H9 (cell line): ENCODE results near the gene SLC1A5. TPM values are rescaled to one million over a fixed set of nuclear protein-coding genes. Genes with fewer than 3 reads are reported as not detected.

Experiments
- DNase-seq: peaks from one replicate; pipeline ENCODE4 v3.0.0-alpha.2; 2017
- H2AFZ ChIP-seq: one replicate; pipeline ENCODE4 v1.6.1; 2013; ENCODE audit warnings: mild to moderate bottlenecking, low read length, control low read depth, moderate library complexity
- H2AK5ac ChIP-seq: 2 replicates; pipeline ENCODE4 v1.6.1; 2013; ENCODE audit warnings: low read length, control low read depth, mixed read lengths; ENCODE audit not compliant: insufficient read length
- H2BK120ac ChIP-seq: one replicate; pipeline ENCODE4 v1.6.1; 2013; ENCODE audit warnings: low read depth, mild to moderate bottlenecking, low read length, control low read depth, inconsistent platforms; ENCODE audit not compliant: poor library complexity, severe bottlenecking
- H2BK12ac ChIP-seq: 2 replicates; pipeline ENCODE4 v1.6.1; 2013; ENCODE audit warnings: low read length, control low read depth, mixed read lengths, low read depth; ENCODE audit not compliant: insufficient read length
- H2BK15ac ChIP-seq: 2 replicates; pipeline ENCODE4 v1.6.1; 2013; ENCODE audit warnings: low read depth, low read length, control low read depth
- H2BK20ac ChIP-seq: one replicate; pipeline ENCODE4 v1.6.1; 2013; ENCODE audit warnings: low read depth, mild to moderate bottlenecking, low read length, control low read depth, inconsistent platforms; ENCODE audit not compliant: poor library complexity, severe bottlenecking
- H2BK5ac ChIP-seq: 2 replicates; pipeline ENCODE4 v1.6.1; 2013; ENCODE audit warnings: low read length, control low read depth, mixed read lengths; ENCODE audit not compliant: insufficient read length
- H3K14ac ChIP-seq: 2 replicates; pipeline ENCODE4 v1.6.1; 2013; ENCODE audit warnings: low read length, control low read depth; ENCODE audit not compliant: insufficient read depth
- H3K18ac ChIP-seq: 2 replicates; pipeline ENCODE4 v1.6.1; 2013; ENCODE audit warnings: low read depth, mild to moderate bottlenecking, mixed read lengths, low read length, control low read depth; ENCODE audit not compliant: insufficient read length
- H3K23ac ChIP-seq: 2 replicates; pipeline ENCODE4 v1.6.1; 2013; ENCODE audit warnings: low read length, control low read depth, mixed read lengths, low read depth; ENCODE audit not compliant: insufficient read length
- H3K23me2 ChIP-seq: 2 replicates; pipeline ENCODE4 v1.6.1; 2013; ENCODE audit warnings: low read depth, mild to moderate bottlenecking, mixed read lengths, low read length, control low read depth; ENCODE audit not compliant: insufficient read length, poor library complexity, severe bottlenecking
- H3K27ac ChIP-seq: 2 replicates; pipeline ENCODE4 v1.5.1; 2013; ENCODE audit warnings: low read length, control low read depth, mixed read lengths, low read depth; ENCODE audit not compliant: insufficient read length
- H3K27me3 ChIP-seq: 2 replicates; pipeline ENCODE4 v1.6.1; 2013; ENCODE audit warnings: low read length, control low read depth, inconsistent platforms; ENCODE audit not compliant: insufficient read depth
- H3K4ac ChIP-seq: 2 replicates; pipeline ENCODE4 v1.6.1; 2013; ENCODE audit warnings: low read depth, mild to moderate bottlenecking, control low read depth, inconsistent platforms, low read length, moderate library complexity
- H3K4me1 ChIP-seq: 2 replicates; pipeline ENCODE4 v1.6.1; 2013; ENCODE audit warnings: low read length, control low read depth, inconsistent platforms; ENCODE audit not compliant: insufficient read depth
- H3K4me2 ChIP-seq: 2 replicates; pipeline ENCODE4 v1.6.1; 2013; ENCODE audit warnings: low read length, control low read depth, mixed read lengths; ENCODE audit not compliant: insufficient read length, insufficient read depth
- H3K56ac ChIP-seq: 2 replicates; pipeline ENCODE4 v1.6.1; 2013; ENCODE audit warnings: low read depth, mild to moderate bottlenecking, mixed read lengths, low read length, control low read depth; ENCODE audit not compliant: insufficient read length
- H3K79me1 ChIP-seq: 2 replicates; pipeline ENCODE4 v1.6.1; 2013; ENCODE audit warnings: low read depth, mild to moderate bottlenecking, moderate library complexity, low read length, control low read depth, inconsistent platforms; ENCODE audit not compliant: insufficient read depth, poor library complexity, severe bottlenecking
- H3K79me2 ChIP-seq: 2 replicates; pipeline ENCODE4 v1.6.1; 2013; ENCODE audit warnings: low read length, control low read depth, inconsistent platforms; ENCODE audit not compliant: insufficient read depth
- H3K9ac ChIP-seq: 2 replicates; pipeline ENCODE4 v1.6.1; 2013; ENCODE audit warnings: low read length, control low read depth, mixed read lengths; ENCODE audit not compliant: insufficient read length; ENCODE audit errors: extremely low read depth
- H3K9me3 ChIP-seq: one replicate; pipeline ENCODE4 v1.6.1; 2013; ENCODE audit warnings: low read depth, low read length, inconsistent platforms; ENCODE audit not compliant: control insufficient read depth
- H3T11ph ChIP-seq: one replicate; pipeline ENCODE4 v1.6.1; 2013; ENCODE audit warnings: mild to moderate bottlenecking, low read length, control low read depth, inconsistent platforms
- H4K20me1 ChIP-seq: one replicate; pipeline ENCODE4 v1.6.1; 2013; ENCODE audit not compliant: control insufficient read depth, insufficient read length, insufficient read depth
- H4K5ac ChIP-seq: 2 replicates; pipeline ENCODE4 v1.6.1; 2013; ENCODE audit warnings: low read depth, mild to moderate bottlenecking, mixed read lengths, low read length, control low read depth; ENCODE audit not compliant: insufficient read length
- H4K8ac ChIP-seq: replicated peaks from 2 replicates; pipeline ENCODE4 v1.6.1; 2013; ENCODE audit warnings: low read length, control low read depth, mixed read lengths, low read depth; ENCODE audit not compliant: insufficient read length
- H4K91ac ChIP-seq: 2 replicates; pipeline ENCODE4 v1.6.1; 2013; ENCODE audit warnings: low read depth, mild to moderate bottlenecking, moderate library complexity, mixed read lengths, low read length, control low read depth; ENCODE audit not compliant: insufficient read length
- H3K27ac Mint-ChIP-seq, 3 experiments: 2 replicates in 2 of 3; 3 replicates in 1 of 3; pipeline ENCODE4 v1.8.0; 2020 to 2021; ENCODE audit warnings: mixed read lengths in 3 of 3, mild to moderate bottlenecking in 1 of 3, moderate library complexity in 1 of 3
- H3K27me3 Mint-ChIP-seq: 2 replicates; pipeline ENCODE4 v1.8.0; 2021; ENCODE audit warnings: low read depth, mild to moderate bottlenecking, moderate library complexity, mixed read lengths
- H3K36me3 Mint-ChIP-seq, 3 experiments: 2 replicates in 2 of 3; 3 replicates in 1 of 3; pipeline ENCODE4 v1.8.0; 2020 to 2021; ENCODE audit warnings: low read depth in 3 of 3, mixed read lengths in 3 of 3; ENCODE audit not compliant: insufficient read depth in 1 of 3
- H3K4me1 Mint-ChIP-seq, 2 experiments: 2 replicates each; pipeline ENCODE4 v1.8.0; 2020; ENCODE audit warnings: mixed read lengths in 2 of 2
- H3K4me3 Mint-ChIP-seq, 2 experiments: 2 replicates in 1 of 2; 3 replicates in 1 of 2; pipeline ENCODE4 v1.8.0; 2020 to 2021; ENCODE audit warnings: mild to moderate bottlenecking in 2 of 2, mixed read lengths in 2 of 2, moderate library complexity in 1 of 2
- H3K9me3 Mint-ChIP-seq, 2 experiments: 2 replicates in 1 of 2; 3 replicates in 1 of 2; pipeline ENCODE4 v1.8.0; 2020; ENCODE audit warnings: mild to moderate bottlenecking in 2 of 2, mixed read lengths in 2 of 2, moderate library complexity in 1 of 2
- WGBS: extraction: QIAGEN DNeasy Blood & Tissue Kit; methylation state at CpG from one replicate; pipeline ENCODE4 v1.1.7; 2013; ENCODE audit warnings: missing lambda C conversion rate, low lambda C conversion rate, mixed read lengths; ENCODE audit not compliant: insufficient read length; ENCODE audit errors: extremely low coverage; 5-methylcytosine and 5-hydroxymethylcytosine counted together
- total RNA-seq: library from RNA; stranded (reverse); gene quantifications from 2 replicates; pipeline ENCODE4 v1.2.1, GENCODE V29; 2021
- TF ChIP-seq, protein P1 (sequence below): fragments of 200-600 bp; sonication (generic); conservative IDR thresholded peaks from 3 replicates; pipeline ENCODE4 v1.8.0; 2021; ENCODE audit warnings: antibody characterized with exemption, mild to moderate bottlenecking

Gene SLC1A5
- total RNA-seq, 1 experiment from 2014 or later: 258 TPM

DNA sequence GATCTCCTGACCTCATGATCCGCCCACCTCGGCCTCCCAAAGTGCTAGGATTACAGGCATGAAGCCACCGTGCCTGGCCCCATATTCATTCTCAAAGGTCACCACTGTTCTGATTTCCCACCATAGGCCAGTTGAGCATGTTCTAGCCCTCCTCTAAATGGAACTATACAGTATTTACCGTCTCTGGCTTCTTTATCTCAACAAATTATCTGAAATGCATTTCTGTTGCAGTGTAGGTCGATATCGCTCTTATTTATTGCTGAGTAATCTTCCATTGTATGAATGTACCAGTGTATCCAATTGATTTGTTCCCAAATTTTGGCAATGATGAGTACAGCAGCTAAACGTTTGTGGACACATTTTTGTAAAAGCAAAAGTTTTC lies 15.4 kb downstream of the SLC1A5 start:
- Mint-ChIP-seq H3K9me3 (no peaks in the 10 kb centered on the region; a peak in 1 of 5 replicates), H3K36me3 (peaks cover 30 to 45% (median 32%) of the 10 kb centered on the region in 3 experiments), H3K27me3 (no peaks in the 10 kb centered on the region), H3K4me3 (no peak overlapping the region), H3K27ac (no peak overlapping the region; a peak in 1 of 7 replicates), H3K4me1 (peaks cover 6 to 11% of the 10 kb centered on the region in 2 experiments; a peak in 2 of 4 replicates)
- Histone ChIP-seq H3K9me3 (no peaks in the 10 kb centered on the region), H2BK120ac (no peak overlapping the region), H3K18ac (no peak overlapping the region), H2BK20ac (no peak overlapping the region), H3K4ac (no peak overlapping the region), H2BK15ac (no peak overlapping the region), H2BK5ac (no peak overlapping the region), H3K79me2 (no peaks in the 10 kb centered on the region), H2BK12ac (no peak overlapping the region), H3K56ac (no peak overlapping the region), H3K27me3 (no peaks in the 10 kb centered on the region), H2AK5ac (no peak overlapping the region), H3K27ac (no peak overlapping the region), H4K5ac (no peak overlapping the region), H3K4me2 (no peak overlapping the region), H2AFZ (no peak overlapping the region), H3K14ac (no peak overlapping the region), H4K8ac (no peak overlapping the region), H3K79me1 (no peaks in the 10 kb centered on the region), H3K9ac (no peak overlapping the region), H3T11ph (no peak overlapping the region), H4K20me1 (no peaks in the 10 kb centered on the region), H3K23ac (no peak overlapping the region), H3K4me1 (no peaks in the 10 kb centered on the region), H4K91ac (no peak overlapping the region), H3K23me2 (no peaks in the 10 kb centered on the region)
- TF ChIP-seq, protein P1, sequence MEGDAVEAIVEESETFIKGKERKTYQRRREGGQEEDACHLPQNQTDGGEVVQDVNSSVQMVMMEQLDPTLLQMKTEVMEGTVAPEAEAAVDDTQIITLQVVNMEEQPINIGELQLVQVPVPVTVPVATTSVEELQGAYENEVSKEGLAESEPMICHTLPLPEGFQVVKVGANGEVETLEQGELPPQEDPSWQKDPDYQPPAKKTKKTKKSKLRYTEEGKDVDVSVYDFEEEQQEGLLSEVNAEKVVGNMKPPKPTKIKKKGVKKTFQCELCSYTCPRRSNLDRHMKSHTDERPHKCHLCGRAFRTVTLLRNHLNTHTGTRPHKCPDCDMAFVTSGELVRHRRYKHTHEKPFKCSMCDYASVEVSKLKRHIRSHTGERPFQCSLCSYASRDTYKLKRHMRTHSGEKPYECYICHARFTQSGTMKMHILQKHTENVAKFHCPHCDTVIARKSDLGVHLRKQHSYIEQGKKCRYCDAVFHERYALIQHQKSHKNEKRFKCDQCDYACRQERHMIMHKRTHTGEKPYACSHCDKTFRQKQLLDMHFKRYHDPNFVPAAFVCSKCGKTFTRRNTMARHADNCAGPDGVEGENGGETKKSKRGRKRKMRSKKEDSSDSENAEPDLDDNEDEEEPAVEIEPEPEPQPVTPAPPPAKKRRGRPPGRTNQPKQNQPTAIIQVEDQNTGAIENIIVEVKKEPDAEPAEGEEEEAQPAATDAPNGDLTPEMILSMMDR: no peak
- DNase-seq: no peak
- WGBS: no CpG with 5 or more reads among the region's 7 CpGs
